HG03135 (cell line): ENCODE results near the gene PDGFRB.

Experiments
- ATAC-seq: cut with Tn5 transposase; IDR thresholded peaks from one replicate; pipeline ENCODE4 v1.9.1; 2021; ENCODE audit warnings: mild to moderate bottlenecking, moderate library complexity; ENCODE audit not compliant: unreplicated experiment

PDGFRB gene

DNA sequence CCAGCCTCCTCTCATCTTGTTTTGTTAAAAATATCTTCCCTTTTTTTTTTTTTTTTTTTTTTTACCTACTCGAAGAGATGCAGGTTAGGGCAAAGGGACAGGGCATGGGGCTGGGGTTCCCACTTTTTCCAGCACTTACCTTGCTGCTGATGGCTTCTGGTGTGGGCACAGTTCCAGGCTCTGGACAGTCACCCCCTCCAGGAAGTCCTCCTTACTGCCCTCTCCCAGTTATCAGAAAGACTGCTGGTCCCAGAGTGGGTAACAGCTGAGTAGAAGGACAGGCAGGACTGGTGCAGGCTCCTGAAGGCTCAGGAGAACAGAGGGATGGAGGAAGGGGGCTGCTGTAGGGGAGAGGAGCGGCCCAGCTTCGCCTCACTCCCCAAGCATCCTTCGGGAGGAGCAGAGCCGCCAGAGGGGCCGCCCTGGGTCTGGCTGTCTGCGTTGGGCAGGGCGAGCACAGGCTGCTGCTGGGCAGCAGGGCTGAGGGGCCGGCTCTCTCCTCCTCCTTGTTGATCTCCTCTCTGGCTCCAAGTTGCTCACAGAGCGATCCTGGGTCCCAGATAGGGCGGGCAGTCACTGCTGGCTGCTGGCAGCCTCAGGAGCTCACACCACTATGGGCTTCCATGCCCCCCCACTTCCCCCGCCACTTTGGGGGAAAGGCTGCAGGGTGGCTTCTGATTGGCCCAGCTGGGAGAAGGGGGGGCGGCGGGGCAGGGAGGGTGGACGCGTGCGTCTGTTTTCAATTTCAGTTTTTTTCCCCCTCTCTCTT lies at the start of gene PDGFRB:
Gene PDGFRB (minus strand): TSS at position 588 of the 769 bp plus-strand sequence. CDS start 18,798 bp downstream, outside the sequence.
- ATAC-seq: peak; percentile 66

DNA sequence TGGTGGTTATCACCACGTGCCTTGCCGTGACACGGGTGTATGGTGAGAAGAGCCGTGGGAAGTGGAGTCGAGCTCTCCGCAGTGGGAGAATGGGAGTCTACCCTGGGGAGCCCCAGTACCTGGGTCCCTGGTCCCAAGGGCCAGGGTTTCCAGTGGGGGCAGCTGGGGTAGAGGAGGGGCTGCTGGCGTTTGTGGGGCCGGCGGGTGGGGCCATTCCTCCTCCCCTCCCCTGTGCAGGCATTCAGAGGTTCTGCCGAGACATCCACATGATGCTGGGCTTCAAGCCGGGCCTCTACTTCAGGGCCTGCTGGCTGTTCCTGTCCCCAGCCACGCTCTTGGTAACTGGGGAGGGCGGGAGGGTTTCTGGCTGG lies 48.9 kb upstream of the PDGFRB start:
- no peak for ATAC-seq

DNA sequence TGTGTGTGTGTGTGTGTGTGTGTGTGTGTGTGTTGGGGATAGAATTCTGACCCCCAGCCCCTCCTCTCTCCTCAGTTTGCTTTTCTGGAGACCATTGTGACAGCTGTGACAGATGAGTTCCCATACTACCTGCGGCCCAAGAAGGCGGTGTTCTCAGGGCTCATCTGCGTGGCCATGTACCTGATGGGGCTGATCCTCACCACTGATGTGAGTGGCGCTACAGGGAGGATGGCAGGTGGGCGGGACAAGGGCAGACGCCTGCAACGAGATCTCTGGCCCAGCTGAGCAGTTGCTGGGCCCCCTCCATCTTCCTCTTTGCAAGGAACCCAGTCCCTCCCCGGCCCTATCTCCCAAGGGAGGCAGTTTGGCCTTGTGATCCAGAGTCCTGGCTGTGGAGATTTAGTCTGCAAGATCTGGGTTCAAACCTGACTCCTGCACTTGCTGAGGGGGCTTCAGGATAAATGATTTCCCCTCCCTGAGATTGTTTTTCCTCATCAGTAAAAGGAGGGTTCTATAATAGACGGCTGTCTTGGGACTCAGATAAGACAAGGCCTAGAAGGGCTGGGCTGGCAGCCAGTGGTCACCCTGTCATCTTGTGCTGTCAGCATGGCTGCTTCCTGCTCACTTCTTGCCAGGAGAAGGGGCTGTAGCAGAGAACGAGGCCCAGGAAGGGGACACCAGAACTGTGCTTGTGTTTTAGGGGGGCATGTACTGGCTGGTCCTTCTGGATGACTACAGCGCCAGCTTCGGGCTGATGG lies 48.4 kb upstream of the PDGFRB start:
- ATAC-seq: no peak

DNA sequence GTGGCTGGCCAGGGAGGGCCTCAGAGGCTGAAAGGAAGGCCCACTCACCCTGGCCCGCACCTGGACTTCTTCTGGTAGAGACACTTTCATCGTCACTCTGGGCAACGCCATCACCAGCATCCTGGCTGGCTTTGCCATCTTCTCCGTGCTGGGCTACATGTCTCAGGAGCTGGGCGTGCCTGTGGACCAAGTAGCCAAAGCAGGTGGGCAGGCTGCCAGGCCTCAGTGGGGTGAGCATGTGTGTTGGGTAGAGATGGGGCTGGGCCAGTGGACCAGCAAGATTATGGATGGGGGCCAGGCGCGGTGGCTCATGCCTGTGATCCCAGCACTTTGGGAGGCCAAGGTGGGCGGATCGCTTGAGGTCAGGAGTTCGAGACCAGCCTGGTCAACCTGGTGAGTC lies 46.9 kb upstream of the PDGFRB start:
- ATAC-seq: no peak

DNA sequence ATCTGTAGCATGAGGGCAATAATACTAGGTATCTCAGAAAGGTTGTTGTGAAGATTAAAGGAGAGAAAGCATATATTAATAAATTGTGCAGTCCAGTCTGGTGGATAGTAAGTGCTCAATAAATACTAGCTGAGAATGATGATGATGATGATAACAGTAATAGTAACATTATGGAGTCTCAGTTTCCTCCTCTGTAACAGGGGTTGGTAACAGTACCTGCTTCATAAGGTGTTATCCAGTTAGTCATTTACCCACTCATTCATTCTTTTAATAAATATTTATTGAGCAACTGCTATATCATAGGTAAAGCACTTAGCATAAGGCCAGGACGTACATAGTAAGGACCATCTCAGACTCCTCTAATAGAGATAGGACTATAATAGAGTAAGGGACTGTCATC lies 41.8 kb upstream of the PDGFRB start:
- ATAC-seq: no peak

DNA sequence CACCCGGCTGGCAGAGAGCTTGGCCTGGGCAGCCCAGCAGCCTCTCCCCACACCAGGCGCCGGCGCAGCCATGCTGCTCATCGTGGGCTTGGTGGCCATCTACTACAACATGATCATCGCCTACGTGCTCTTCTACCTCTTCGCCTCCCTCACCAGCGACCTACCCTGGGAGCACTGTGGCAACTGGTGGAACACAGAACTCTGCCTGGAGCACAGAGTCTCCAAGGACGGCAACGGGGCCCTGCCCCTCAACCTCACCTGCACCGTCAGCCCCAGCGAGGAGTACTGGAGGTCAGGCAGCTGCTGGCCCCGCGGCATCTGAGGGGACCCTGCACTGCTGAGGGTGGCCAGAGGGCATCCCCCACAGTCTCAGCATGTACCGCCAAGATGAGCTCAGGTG lies 41.3 kb upstream of the PDGFRB start:
- no peak for ATAC-seq

DNA sequence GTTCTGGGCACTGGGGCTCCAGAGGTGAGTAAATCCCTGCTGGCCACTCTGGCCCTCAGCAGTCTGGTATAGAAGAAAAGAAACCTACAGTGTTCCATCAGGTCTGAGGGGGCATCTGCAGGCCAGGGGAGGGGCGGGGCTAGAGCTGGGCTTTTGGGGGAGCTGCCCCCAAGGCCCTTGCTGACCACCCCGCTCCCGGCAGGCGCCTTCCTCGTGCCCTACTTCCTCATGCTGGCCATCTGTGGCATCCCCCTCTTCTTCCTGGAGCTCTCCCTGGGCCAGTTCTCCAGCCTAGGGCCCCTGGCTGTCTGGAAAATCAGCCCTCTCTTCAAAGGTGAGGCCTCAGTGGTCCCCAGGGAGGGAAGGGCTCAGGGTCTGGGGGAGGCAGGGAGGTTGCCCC lies 40.9 kb upstream of the PDGFRB start:
- ATAC-seq: no peak

DNA sequence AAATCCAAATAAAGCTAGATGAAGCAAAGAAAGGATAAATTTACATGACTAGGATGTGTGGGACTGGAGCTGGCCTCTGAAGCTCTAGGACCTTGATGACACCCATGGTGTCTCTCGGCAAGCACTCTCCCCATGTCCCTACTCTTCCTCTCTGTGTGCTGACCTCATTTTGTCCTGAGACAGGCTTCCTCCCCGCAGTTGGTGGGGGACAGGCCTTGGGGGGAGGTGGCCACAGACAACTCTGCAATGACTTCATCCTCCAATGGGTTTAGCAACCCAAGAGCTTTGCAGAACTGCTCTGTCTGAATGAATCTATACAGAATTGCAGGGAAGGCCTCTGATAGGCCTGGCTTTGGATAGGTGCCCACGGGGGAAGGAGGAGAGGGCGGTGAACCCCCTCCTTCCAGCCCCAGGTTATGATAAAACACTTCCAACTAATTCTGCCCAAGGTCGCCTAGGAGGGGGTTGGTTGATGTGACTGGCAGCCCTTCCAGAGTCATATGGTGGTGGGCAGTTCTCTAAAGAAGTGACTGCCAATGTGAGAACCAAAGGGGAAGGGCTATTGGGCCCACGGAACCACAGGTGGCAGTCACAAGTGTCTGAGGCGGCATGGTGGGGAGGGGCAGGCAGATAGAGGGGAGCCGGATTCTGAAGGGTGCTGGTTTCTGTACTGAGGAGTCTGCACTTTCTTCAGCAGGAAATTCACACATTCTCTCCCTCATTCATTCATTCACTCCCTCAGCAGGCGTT lies 40.3 kb upstream of the PDGFRB start:
- ATAC-seq: no peak

DNA sequence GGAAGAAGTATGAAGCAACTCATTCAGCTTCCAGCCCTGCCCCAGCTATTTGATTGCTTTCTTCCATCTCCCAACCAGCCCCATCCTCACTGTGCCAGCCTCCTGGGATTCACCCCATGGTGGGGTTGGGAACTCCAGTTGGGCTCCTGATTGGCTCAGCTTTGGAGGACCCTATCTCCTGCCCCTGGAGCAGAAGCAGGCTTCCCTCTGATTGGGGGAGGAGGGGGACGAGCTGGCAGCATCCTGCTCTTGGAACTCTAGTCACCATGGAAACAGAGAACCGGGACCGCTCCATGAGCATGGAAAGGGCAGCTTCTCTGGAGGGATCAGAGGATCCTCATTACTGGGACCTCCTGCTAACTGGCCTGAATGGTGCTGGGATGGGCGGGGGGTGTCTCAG lies 36.8 kb upstream of the PDGFRB start:
- no peak for ATAC-seq

DNA sequence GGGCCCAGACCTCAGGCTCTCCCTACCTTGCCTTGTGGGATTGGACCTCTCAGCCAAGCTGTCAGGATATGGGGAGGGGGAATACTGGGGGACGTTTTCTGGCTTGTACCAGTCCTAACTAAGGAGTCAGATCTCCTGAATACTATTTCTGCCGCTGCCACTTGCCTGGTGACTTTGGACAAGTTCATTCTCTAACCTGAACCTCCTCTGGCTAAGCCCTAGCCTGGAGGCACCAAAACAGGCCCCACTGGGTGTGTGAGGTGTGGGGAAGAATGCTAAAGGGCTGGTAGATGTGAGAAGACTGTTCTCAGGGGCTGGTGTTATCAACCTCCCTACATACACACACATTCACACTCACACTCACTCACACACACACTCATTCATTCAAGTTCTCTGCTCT lies 35.3 kb upstream of the PDGFRB start:
- no peak for ATAC-seq

DNA sequence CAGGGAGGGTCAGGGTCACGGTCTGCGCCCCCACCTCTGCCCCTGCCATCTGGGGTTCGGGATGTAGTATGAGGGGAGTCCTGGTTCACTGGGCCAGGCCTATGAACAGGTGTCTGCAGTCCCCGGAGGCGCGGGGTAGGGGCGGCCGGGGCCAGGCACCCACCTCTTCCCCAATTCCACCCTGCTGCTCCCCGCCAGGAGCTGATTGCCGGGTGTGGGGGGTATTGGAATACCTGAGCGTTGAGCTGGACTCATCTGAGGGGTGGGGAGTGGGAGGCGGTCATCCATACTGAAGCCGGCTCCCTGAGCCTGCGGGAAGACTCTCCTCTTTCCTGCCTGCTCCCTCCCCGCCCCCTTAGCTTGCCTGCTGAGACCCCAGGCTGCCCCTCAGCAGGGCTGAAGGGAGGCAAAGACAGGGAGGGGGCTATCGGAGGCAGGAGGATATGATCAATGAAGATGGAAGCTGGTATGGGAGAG lies 34.9 kb upstream of the PDGFRB start:
- no peak for ATAC-seq

DNA sequence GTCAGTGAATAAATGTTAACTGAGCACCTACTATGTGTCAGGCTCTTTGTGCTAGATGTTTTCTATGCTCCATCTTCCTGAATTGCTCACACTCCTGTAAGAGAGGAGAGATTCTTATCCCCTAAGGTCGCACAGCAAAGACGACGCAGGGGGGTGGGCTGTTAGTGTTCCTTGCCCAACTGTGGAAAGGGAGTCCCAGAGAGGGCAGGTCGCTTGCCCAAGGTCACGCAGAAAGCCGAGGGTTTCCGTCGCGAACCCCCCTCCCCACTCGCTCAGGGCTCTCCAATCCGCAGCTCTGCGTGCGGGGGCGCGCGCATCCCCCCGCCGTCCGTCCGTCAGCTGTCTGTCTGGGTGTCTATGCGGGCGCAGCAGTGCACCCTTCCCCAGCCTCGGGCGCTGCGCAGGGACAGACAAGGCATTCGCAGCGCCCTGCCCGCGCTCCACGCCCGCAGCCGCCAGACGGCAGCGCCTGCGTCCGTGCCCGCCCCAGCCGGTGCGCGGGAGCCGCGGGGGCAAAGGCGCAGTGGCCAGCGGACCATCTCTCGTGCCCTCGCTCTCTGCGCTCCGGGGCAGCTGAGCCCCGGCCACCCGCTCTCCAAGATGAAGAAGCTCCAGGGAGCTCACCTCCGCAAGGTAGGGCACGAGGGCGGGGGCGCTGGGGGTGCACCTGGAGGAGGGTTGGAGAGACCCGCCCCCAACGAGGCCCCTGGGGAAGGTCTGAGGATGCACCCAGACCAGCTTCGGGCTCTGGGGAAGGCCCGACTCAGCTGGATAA lies 34.3 kb upstream of the PDGFRB start, which contains the start of gene SLC6A7:
Gene SLC6A7 (plus strand): TSS at position 335 of the 775 bp plus-strand sequence. CDS start 266 bp downstream, at position 601.
- no peak for ATAC-seq

DNA sequence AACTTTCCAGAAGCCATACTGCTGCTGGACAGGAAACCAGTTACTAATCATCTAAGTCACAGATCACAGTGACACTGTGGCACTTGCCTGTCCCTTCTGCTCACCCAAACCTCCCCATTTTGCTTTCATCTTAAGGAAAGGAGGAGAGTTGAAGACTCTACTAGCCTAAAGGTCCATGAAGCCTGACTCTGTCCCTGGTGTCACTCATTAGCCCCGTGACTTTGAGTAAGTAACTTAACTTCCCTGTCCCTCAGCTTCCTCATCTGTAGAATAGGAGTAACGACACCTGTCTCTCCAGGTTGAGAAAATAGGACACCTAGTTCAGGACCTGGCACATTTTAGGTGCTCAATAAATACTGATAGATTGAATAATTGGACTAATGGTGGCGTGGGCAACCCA lies 33.7 kb upstream of the PDGFRB start:
- ATAC-seq: no peak

DNA sequence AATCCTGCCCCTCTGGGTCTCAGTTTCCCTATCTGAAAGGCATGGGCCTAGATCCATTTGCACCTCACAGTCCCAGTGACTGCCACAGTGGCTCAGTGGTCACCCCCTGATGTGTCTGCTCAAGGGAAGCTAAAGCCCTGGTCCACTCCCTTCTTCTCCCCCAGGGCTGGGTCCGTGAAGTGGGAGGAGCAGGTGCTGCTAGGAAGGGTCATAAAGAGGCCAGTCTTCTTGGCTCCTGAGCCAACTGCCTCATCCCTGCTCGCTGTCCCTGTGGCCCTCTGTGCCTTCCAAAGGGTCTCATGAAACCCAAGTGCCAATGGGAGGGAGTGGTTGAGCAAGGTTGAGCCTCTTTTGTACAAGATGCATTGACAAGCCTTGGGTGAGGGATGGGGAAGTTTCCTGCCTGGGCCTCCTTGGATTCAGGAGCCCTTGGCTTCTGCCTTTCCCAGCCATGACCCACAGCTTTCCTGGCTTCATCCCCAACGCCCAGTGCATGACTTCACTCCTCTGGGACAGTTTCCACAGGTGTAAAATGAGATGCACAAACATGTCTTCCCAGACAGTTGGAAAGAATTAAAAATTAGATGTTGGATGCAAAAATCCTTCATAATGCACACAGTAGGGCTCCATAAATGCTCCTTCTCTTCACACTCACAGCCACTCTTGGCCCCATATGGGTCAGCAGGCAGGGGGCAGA lies 32.6 kb upstream of the PDGFRB start:
- no peak for ATAC-seq

DNA sequence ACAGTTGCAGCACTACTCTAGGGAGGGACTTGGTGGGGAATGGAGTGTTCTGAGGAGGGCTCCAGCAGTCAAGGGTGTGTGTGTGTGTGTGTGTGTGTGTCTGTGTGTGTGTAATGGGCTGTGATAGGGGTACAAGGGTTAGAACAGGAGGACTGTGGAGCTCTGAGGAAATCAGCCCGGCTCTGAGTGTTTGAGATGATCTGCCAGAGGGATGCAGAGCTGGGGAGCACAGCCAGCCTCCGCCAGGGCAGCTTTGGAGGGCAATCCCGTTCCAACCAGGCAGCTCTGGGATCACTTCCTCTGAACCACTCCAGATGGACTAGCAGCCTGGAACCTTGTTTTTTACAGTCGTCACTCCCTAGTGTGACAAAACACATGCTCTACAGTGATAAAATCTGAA lies 31.3 kb upstream of the PDGFRB start:
- ATAC-seq: no peak

DNA sequence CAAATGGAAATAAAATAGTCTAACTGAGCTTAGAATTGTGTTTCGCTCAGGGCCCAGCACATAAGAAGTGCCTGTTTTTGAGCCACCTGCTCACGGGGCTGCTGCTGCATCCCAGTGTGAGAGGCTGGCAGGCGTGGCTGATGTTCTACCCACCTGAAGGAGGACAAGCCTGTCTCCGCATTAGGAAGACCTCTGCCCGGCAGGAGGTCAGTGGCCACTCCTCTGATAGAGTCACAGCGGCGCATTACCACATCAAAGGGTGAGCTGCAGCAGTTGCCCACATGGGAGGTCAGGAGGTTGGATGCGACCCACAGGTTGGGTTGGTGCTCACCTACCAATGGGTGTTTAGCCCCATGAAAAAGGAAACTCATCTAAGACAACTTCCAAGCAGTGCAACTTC lies 30.5 kb upstream of the PDGFRB start:
- no peak for ATAC-seq

DNA sequence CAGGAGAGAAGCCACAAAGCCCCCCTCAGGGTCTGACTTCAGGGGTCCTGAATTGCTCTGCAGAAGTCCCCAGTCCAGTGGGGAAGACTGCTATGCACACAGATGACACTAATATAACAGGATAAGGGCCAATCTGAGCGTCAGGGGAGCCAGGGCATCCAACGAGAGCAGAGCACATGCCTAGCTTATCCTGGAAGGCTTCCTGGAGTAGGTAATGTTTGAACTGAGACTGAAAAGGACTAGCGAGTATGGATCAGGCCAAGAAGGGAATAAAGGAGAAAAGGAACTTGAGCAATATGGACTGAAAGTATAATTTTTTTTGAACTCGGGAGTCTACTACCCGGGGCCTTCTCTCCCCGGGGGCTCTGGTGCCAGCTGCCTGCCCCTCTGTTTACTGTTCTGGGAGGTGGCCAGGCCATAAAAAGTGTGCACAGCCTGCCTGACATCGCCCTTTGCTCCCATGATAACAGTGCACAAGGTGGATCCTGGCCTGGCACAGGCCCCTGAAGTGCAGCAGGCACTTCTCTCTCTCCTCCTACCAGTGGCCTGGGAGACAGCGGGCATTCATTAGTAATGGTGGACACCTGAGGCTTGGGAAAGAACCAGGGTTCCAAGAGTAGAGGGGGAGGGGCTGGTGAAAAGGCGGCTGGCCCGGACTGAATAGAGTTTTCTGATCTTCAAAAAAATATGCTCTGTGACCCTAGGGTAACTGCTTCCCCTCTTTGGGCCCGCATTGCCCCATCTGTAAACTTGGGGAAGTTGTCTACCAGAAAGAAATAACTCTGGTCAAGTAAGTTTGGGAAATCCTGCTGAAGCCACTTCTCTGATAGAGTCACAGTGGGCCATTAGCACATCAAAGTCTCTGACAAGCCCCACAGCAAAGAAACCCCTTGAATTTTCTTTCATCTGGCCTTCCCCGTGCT lies 29.6 kb upstream of the PDGFRB start:
- ATAC-seq: no peak

DNA sequence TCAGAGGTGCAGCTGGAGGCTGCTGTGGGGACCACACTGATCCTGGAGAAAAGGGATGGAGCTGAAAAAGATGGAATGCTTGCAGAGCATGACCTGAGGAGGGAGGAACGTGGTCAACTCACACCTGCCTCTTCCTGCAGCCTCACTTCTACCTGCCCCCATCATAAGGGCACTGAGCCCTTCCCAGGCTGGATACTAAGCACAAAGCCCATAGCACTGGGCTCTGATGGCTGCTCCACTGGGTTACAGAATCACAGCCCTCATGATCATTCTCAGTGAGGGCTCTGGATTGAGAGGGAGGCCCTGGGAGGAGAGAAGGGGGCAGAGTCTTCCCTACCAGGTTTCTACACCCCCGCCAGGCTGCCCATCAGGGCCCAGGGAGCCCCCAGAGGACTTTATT lies 28.4 kb upstream of the PDGFRB start:
- no peak for ATAC-seq

DNA sequence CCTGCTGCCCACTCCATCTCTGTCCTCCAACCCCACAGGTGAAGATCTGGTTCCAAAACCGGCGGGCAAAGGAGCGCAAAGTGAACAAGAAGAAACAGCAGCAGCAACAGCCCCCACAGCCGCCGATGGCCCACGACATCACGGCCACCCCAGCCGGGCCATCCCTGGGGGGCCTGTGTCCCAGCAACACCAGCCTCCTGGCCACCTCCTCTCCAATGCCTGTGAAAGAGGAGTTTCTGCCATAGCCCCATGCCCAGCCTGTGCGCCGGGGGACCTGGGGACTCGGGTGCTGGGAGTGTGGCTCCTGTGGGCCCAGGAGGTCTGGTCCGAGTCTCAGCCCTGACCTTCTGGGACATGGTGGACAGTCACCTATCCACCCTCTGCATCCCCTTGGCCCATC lies 27.8 kb upstream of the PDGFRB start:
- no peak for ATAC-seq
